Right forelimb (tissue), 1 donor: ENCODE measurements around the gene SEMA3A.
"Not testable (repeated sequence)": the region's sequence is repeated elsewhere in the genome, so short reads cannot be mapped to it uniquely, and the experiment has no call there.

ENCODE experiments used
- DNase-seq: peaks from one replicate; pipeline ENCODE4 v3.0.0-alpha.2; 2018

SEMA3A gene

DNA sequence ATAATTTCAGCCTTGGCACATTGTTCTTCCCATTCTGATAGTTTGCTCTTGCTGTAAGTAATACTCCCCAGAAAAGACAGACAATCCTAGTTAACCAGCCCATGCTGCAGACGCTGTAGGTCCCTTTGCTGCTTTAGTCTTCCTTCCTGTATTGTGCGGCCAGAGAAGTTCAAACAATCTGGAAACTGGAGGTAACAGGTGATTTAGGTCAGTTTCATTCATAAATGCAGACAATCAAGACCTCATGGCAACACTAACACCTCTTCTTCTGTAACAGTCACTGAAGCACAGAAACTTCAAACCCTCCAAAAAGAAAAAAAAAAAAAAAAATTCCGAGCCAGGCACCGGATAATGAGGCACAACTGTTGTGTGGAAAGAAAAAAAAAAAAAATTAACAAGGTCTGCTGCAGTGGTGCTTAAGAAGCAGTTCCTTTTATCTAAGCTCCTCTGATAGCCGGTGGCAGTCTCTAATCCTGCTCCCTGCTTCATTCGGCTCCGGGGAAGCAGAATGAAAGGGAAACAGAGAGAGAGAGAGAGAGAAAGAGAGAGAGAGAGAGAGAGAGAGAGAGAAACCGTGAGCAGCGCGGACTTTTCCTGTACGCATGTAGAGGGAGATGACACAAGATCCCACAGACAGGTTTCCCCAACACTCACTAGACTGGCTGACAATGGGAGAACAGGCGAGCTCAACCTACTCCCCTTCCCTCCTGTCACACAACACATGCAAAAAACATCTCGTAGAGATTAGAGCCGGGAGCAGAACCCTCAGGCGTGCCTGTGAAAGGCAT lies at the start of gene SEMA3A:
SEMA3A (minus strand) TSS at position 306 of the 788 bp plus-strand sequence; CDS start at position 103, 203 bp downstream.
- peak; percentile 80 for DNase-seq

DNA sequence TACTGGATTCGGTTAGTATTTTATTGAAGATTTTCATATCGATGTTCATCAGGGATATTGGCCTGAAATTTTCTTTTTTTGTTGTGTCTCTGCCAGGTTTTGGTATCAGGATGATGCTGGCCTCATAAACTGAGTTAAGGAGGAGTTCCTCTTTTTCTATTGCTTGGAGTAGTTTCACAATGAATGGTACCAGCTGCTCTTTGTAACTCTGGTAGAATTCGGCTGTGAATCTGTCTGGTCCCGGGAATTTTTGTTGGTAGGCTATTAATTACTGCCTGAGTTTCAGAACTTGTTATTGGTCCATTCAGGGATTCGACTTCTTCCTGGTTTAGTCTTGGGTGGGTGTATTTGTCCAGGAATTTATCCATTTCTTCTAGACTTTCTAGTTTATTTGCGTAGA lies 48.4 kb upstream of the SEMA3A start:
- DNase-seq, result not testable (repeated sequence)

DNA sequence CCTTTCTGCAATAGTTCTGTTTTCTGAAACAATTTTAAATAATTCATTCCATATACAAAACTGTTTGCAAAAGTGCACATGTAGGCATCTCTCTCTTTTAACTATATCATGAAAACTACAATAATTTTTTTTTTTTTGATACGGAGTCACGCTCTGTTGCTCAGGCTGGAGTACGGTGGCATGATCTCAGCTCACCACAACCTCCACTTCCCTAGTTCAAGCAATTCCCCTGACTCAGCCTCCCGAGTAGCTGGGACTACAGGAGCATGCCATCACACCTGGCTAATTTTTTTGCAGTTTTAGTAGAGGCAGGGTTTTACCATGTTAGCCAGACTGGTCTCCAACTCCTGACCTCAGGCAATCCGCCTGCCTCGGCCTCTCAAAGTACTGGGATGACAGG lies 44.0 kb upstream of the SEMA3A start:
- DNase-seq, result no peak

GRCh38 chr7:84237533-84238173 lies 43.1 kb upstream of the SEMA3A start:
- DNase-seq, result no peak

DNA sequence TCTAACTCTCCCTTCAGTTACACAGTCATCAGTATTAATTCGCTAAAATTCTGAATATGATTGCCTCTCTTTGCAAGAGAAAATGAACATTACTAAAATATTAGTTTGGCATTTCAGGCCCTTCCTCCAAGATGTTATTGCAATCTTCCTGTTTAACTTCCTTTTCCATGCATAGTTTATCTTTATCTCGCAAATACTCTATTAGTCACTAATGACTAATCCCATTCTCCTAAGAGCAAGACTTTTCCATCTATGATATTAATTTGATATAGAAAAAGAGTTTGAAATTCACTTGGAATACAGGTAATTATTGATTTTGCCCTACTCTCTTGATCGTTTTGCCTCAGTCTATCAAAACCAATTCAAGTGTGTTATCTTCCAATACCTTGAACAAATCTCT lies 41.8 kb upstream of the SEMA3A start:
- no peak for DNase-seq

- DNase-seq, result no peak
These were observed 38.1 kb upstream of the SEMA3A start for GRCh38 chr7:84232646-84233045.

DNA sequence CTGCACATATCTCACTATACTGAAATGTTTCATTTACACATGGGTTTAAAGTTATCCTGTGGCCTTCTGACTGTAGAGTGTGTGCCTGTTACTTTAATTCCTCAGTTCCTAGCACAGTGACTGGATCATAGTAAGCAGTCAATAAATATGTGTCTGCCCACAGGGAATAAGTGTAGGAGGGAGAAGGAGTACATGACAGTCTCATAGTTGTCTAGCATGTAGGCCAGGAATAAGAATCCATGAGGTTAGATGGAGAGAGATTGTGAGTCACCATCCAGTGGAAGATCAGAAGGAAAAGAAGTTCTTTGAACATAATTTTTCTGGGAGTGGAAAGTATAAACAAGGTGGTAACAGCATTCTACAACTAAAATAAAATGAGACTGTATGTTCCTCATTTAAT lies 36.6 kb upstream of the SEMA3A start:
- DNase-seq, result no peak

DNA sequence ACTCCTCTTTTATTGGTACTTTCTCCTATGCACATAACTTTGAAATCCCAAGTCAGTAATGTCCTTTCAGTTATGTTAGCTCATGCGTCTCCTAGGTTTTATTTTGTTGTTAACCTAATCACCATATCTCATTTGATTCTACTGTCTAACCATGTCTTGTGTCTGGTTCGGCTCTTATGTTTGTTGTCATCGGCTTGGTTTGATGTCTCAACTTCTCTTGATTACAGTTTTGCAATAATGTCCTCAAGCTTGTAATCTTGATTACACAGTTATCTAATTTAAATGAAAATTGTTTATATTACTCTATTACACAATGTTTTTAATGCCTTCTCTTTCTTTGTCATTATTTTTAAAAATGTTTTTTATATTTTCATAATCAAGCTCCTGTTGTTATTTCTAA lies 35.9 kb upstream of the SEMA3A start:
- DNase-seq, result no peak

GRCh38 chr7:84228526-84228925 lies 33.9 kb upstream of the SEMA3A start:
- no peak for DNase-seq

GRCh38 chr7:84226759-84227158 lies 32.2 kb upstream of the SEMA3A start:
- DNase-seq, result no peak

DNA sequence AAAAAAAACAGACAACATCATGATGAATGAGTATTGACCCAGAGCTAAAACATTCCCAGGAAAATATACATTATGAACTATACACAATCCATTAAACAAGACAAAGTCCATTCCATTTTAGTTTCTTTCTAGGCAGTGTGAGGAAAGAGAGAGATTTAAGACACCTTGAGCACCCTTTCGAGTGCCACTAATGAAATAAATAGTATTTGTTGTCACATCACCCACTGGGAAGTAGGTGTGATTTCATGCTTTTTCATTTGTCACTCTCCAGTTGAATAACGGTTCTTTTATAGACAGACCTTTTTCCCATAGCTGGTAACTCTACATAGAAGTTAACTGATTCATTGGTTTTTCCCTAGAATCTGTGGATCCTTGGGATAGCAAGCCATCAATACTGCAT lies 29.9 kb upstream of the SEMA3A start:
- DNase-seq, result no peak

DNA sequence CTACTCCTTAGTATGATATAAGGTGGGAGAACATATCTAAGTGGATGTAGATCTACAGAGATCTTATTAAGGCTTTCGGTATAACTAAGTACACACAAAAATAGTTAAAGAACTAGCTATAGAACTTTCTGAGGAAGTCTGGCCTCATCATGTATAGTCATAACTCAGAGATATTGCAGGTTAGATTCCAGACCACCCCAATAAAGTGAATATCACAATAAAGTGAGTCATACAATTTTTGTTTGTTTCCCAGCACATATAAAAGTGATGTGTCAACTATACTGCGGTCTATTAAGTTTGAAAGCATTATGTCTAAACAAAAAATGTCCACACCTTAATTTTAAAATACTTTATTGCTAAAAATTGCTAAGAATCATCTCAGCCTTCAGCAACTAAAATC lies 24.7 kb upstream of the SEMA3A start:
- DNase-seq, result no peak

DNA sequence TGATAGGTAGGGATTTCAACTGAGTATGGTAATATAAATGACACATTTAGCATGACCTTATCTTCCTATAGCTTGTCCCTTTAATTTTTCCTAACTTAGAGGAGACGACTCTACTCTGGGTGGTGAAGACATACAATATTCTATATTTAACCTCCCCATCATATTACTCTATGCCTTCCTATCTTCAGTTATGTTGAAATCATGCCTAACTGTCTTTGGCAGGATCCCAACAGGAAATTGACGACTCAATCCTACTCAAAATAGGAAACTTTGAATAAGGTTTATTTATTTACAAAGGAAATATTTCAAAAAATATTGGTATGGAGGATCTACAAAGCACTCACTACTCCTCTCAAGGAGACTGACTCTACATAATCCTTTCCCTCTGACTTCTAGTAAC lies 24.1 kb upstream of the SEMA3A start:
- DNase-seq, result no peak

DNA sequence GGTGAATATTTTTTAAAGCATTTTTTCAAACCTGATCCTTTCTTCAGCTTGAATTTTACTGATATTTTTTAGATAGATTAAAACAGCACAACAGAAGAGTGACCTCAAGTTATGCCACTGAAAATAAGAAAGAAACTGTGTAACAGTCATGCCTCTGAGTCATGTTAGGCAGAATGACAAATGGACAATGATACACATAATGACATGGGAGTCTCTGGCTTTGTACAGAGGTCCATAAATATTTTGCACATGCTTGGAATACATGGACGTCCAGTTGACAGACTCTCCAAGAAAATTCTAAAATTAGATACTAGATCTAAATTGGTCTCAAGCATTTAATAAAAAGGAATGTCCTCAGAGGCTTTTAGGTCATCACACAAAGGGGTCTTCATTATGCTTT lies 21.9 kb upstream of the SEMA3A start:
- no peak for DNase-seq

GRCh38 chr7:84214757-84215156 lies 20.2 kb upstream of the SEMA3A start:
- DNase-seq, result not testable (repeated sequence)

- DNase-seq, result no peak
These were observed 15.7 kb upstream of the SEMA3A start for GRCh38 chr7:84210301-84210700.

DNA sequence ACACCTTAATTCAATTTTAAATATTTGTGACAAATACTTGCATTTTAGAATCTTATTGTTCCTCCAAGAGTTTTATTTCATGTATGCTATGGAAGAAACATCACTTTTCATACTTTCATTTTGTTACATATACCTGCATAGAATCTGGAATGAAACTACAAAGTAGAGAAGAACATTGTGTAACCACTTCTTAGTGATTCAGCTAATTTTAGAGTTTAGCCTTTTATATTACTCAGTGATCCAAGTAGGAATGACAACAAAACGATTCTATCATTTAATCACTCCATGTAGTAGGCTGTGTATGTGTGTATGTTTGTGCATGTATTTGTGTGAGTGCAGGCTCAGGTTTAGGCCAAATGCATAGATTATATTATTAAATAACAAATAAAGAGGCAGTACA lies 14.4 kb upstream of the SEMA3A start:
- DNase-seq, result no peak

GRCh38 chr7:84207615-84208014 lies 13.0 kb upstream of the SEMA3A start:
- no peak for DNase-seq

DNA sequence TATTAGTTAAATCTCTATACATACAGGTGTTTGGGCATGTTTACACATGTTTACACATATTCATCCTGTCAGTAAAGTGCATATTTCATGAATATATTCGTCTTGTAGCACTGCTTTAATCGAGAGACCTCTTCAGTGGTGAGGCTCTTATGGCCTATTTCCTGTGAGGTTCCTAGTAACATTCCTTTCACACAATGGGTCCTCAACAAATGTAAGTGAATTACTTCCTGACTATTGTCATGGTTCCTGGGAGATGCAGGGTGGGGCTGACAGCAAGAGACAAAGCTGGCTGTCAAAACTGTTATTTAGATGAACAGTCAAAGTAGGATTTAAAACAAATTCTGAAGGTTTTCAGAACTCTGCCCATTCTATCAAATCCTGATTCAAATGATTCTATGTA lies 12.4 kb upstream of the SEMA3A start:
- no peak for DNase-seq

GRCh38 chr7:84204655-84205054 lies 10.1 kb upstream of the SEMA3A start:
- DNase-seq, result no peak

GRCh38 chr7:84202855-84203254 lies 8.3 kb upstream of the SEMA3A start:
- DNase-seq, result no peak

- no peak for DNase-seq
These were observed 6.3 kb upstream of the SEMA3A start for GRCh38 chr7:84200859-84201258.

- DNase-seq, result no peak
These were observed 4.6 kb upstream of the SEMA3A start for GRCh38 chr7:84199216-84199615.

DNA sequence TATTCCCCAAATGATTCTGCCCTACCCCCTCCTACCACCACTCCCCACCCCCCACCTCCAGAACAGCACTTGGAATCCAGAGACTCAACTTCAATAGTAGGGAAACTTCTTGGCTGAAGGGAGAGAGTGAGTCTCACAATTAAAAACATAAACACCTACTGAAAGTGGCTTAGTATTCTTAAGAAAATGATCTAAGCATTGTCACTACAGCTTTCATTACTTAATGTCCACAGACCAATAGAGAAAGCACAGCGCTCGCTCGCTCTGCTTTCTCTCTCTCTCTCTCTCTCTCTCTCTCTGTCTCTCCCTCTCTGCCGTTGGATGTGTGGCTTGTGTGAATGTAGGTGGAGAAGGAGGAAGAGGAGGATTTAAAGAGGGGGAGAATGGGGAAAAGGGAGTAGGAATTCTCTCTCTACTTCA lies 1.5 kb upstream of the SEMA3A start:
- DNase-seq, result peak; percentile 45
